ENCODE data around the gene NCS1.

NCS1 gene

GRCh38 chr9:130145658-130146057 is 26.5 kb upstream of the NCS1 start:
- no peak overlapping the region for H3K4me3 ChIP-seq (ENCODE audit: low read depth, low read length)
- no peak for DNase-seq (ENCODE audit: low read depth)

- no peak for DNase-seq (ENCODE audit: low read depth)
- H3K4me3 ChIP-seq (ENCODE audit: low read depth, low read length), result no peak overlapping the region
Measured at GRCh38 chr9:130147198-130147597, 25.0 kb upstream of the NCS1 start.

GRCh38 chr9:130147910-130148309 is 24.3 kb upstream of the NCS1 start:
- H3K4me3 ChIP-seq (ENCODE audit: low read depth, low read length), result no peak overlapping the region
- DNase-seq (ENCODE audit: low read depth), result no peak

DNA sequence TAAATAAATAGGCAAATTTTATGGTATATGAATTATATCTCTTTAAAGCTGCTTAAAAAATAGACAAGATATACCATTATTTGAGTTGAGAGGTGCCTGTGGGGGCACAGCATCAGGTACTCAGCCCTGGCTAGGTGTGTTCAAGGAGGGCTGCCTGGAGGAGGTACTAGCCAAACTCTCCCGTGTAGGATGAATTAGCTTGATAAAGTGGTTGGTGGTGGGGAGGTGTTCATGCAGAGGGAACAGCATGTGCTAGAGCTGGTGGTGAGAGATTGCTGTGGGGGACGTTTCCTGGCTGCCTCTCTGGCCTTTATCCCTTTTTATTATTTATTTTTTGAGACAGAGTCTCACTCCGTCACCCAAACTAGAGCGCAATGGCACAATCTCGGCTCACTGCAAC is 23.2 kb upstream of the NCS1 start:
- no peak for DNase-seq (ENCODE audit: low read depth)
- H3K4me3 ChIP-seq (ENCODE audit: low read depth, low read length), result no peak overlapping the region

- H3K4me3 ChIP-seq (ENCODE audit: low read depth, low read length), result no peak overlapping the region
- DNase-seq (ENCODE audit: low read depth), result no peak
Measured at GRCh38 chr9:130149654-130150286, 22.4 kb upstream of the NCS1 start.

GRCh38 chr9:130150779-130151382 is 21.3 kb upstream of the NCS1 start:
- H3K4me3 ChIP-seq (ENCODE audit: low read depth, low read length), result no peak overlapping the region
- DNase-seq (ENCODE audit: low read depth), result no peak

GRCh38 chr9:130154816-130155215 is 17.4 kb upstream of the NCS1 start:
- DNase-seq (ENCODE audit: low read depth), result no peak
- no peak overlapping the region for H3K4me3 ChIP-seq (ENCODE audit: low read depth, low read length)

- DNase-seq (ENCODE audit: low read depth), result no peak
- no peak overlapping the region for H3K4me3 ChIP-seq (ENCODE audit: low read depth, low read length)
Measured at GRCh38 chr9:130155647-130156046, 16.6 kb upstream of the NCS1 start.

GRCh38 chr9:130156672-130157071 is 15.5 kb upstream of the NCS1 start:
- no peak overlapping the region for H3K4me3 ChIP-seq (ENCODE audit: low read depth, low read length)
- no peak for DNase-seq (ENCODE audit: low read depth)

GRCh38 chr9:130157079-130157478 is 15.1 kb upstream of the NCS1 start:
- no peak overlapping the region for H3K4me3 ChIP-seq (ENCODE audit: low read depth, low read length)
- DNase-seq (ENCODE audit: low read depth), result no peak

- DNase-seq (ENCODE audit: low read depth), result no peak
- no peak overlapping the region for H3K4me3 ChIP-seq (ENCODE audit: low read depth, low read length)
Measured at GRCh38 chr9:130158001-130158400, 14.2 kb upstream of the NCS1 start.

DNA sequence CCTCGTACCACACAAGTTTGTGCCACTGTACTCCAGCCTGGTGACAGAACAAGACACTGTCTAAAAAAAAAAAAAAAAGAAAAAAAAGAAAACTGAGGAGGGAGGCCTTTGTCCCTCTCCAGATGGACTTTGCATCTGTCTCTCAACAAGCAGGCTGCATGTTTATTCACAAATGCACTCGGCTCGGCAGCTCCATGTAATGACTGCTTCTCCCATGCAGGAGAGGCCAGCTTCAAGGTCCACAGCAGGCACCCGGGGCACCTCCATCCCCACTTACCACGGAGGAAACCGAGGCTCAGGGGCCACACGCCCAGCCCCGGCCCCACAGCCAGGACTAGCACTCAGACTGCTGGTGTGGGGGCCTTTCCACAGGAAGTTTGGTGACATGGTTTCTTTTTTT is 13.1 kb upstream of the NCS1 start:
- no peak overlapping the region for H3K4me3 ChIP-seq (ENCODE audit: low read depth, low read length)
- DNase-seq (ENCODE audit: low read depth), result no peak

DNA sequence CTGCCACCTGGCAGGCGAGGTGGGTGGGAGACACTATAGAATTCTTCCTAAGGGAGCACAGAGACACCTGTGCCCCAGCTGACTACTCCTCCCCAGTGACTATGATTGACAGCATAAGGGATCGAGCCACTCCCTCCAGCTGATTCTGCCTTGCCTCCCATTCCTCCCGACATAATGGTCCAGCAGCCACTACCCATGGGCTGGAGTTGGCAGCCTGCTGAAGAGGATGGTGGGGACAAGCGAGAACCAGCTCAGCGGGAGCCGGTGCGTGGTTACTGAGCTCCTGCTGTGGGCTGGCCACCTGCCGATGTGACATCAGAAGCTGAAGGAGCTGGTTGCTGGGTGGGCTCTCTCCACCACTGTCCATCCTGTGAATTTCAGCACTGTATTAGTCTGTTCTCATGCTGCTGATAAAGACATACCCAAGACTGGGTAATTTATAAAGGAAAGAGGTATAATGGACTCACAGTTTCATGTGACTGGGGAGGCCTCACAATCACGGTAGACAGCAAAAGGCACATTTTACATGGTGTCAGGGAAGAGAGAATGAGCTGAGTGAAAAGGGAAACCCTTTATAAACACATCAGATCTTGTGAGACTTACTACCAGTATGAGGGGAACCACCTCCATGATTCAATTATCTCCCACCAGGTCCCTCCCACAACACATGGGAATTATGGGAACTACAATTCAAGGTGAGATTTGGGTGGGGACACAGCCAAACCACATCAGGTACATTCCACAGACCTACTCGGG is 12.1 kb upstream of the NCS1 start:
- no peak overlapping the region for H3K4me3 ChIP-seq (ENCODE audit: low read depth, low read length)
- DNase-seq (ENCODE audit: low read depth), result no peak

- DNase-seq (ENCODE audit: low read depth), result no peak
Measured at GRCh38 chr9:130160862-130161470, 11.2 kb upstream of the NCS1 start.

DNA sequence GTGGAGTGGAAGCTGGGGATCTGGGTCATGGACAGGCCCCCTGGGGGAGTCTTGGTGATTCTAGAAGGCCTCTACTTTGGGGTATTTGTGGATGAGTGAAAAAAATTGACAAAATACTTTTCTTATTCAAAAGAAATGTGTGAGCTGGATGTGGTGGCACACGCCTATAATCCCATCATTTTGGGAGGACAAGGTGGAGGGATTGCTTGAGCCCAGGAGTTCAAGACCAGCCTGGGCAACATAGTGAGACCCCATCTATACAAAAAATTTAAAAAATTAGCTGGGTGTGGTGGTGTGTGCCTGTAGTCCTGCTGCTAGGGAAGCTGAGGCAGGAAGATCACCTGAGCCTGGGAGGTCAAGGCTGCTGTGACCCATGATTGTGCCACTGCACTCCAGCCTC is 6.6 kb upstream of the NCS1 start:
- no peak for DNase-seq (ENCODE audit: low read depth)
- H3K4me3 ChIP-seq (ENCODE audit: low read depth, low read length), result no peak overlapping the region

More at GRCh38 chr9:130160862-130161470, 11.2 kb upstream of the NCS1 start:
- H3K4me3 ChIP-seq (ENCODE audit: low read depth, low read length), result no peak overlapping the region

DNA sequence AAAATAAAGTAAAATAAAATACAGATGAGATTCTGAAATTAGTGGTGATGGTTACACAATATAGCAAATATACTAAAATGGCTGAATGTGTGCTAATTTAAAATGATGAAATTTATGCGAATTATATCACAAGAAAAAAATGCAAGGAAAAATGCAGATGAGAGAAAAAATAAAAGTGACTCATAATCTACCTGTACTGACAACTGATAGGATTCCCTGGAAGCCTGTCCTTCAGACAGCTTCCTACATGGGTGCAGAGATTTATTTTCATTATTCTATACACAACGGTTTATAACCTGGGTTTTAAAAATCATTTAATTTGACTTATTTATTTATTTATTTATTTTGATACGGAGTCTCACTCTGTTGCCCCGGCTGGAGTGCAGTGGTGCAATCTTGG is 5.8 kb upstream of the NCS1 start:
- DNase-seq (ENCODE audit: low read depth), result no peak
- H3K4me3 ChIP-seq (ENCODE audit: low read depth, low read length), result no peak overlapping the region

- DNase-seq (ENCODE audit: low read depth), result no peak
- no peak overlapping the region for H3K4me3 ChIP-seq (ENCODE audit: low read depth, low read length)
Measured at GRCh38 chr9:130167927-130168326, 4.3 kb upstream of the NCS1 start.

DNA sequence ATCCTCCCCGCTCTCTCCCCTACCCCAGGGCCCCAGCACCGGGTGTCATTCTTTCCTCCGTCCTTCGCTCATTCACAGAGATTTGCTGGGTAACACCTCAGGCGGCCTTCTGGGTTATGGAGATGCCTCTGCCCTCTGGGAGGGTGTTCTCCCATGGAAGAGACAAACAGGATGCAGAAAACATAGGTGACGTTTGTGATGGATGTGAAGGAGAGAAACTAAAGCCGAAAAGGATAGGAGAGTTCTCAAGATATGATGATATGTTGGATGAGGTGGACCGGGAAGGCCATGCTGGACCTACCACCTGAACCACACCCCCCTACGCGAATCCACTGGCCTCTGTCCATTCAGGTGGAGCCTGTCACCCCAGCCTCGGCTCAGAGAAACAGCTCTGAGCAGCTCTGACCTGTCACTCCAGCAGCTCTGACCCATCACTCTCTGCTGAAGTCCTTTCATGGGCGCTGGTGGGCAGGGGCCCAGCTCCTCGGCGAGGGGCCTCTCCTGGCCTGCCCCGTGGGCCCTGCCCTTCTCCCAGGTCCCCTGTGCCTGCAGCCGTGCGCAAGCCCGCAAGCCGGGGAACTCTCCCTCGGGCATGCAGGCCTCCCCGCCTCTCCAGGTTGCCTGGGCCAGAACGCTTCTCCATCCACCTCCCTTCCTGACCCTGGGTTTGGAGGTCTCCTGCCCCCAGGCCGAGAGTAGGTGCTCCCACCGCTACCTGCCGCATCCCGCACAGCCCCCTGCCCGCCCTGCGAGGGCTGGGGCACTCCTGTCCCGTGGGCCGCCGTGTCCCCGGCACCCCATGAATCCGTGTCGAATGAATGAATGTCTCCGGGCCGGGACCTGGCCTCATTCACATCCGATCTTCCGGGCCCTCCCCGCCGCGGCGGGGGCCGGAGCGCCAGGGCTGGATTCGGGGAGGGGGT is 717 bp upstream of the NCS1 start:
- H3K4me3 ChIP-seq (ENCODE audit: low read depth, low read length), result peak overlapping the region; percentile 41
- DNase-seq (ENCODE audit: low read depth), result no peak

DNA sequence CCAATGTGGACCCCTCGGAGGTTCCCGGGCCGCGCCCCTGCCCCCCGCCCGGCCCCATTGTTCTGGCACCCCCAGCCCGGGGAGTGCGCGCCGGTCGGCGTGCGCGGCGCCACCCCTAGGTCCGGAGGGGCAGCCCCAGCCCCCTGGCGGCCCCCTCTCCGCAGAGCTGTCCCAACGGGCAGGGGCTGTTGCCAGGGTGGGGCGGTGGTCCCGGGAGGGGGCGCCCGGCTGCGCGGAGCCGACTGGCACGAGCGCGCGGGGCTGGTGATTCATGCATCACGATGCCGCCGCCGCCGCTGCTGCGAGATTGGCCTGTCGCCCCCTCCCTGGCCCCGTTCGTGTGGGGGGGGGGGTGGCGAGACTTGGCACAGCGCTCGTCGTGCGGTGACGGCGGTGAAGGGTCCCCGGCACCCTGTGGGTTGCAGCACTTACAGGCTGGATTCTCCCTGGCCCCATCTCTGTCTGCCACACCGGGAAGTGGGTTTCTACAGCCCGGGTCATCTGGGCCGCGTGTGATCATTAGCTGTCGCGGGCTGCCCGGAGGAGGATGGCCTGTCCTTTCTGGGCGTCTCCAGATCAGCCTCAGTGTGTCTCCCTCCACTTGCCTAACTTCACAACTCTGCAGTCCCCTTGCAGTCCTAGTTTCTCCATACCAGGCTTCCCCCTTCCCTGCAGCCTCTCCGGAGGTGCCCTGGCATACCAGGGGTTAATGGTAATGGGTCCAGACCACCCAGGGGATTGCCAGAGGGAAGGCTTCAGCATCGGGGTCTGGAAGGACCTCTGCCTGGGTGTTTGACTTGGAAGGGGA is 858 bp downstream of the NCS1 start:
- no peak for DNase-seq (ENCODE audit: low read depth)
- peak overlapping the region; percentile 62 for H3K4me3 ChIP-seq (ENCODE audit: low read depth, low read length)

Measured in skeletal muscle cell (primary cell).